PC-3 (cell line): ENCODE results near the gene DPM3.

Experiments
- CTCF ChIP-seq: fragments of 300-600 bp; sonication (generic); conservative IDR thresholded peaks from 2 replicates; pipeline ENCODE4 v1.5.1; 2017; ENCODE audit warnings: antibody characterized with exemption, low read depth, mild to moderate bottlenecking, low read length
- EZH2 ChIP-seq: fragments of 300-600 bp; sonication (generic); IDR thresholded peaks from one replicate; pipeline ENCODE4 v1.6.1; 2017; ENCODE audit warnings: antibody characterized with exemption, mild to moderate bottlenecking, low read length; ENCODE audit not compliant: unreplicated experiment
- EZH2phosphoT487 ChIP-seq: fragments of 300-600 bp; sonication (generic); IDR thresholded peaks from 2 replicates; pipeline ENCODE4 v1.6.1; 2018; ENCODE audit warnings: mild to moderate bottlenecking, antibody characterized with exemption, low read length, borderline replicate concordance

GRCh38 chr1:155173478-155174323 is 33.4 kb upstream of the DPM3 start, which contains the start of gene TRIM46:
- TF ChIP-seq CTCF (peak; percentile 41; the same call in 1 of the 2 replicates), EZH2 (no peak), EZH2phosphoT487 (no peak)
